T-helper 1 cell treated with Interleukin-12 subunit alpha and Interleukin-12 subunit beta and Interleukin-4 antibody, amounts not matched to agents 30 ng/mL and 1 ng/mL, for 36 hours (primary cell): ENCODE measurements around the gene ACVR2A. TPM values are rescaled to one million over a fixed set of nuclear protein-coding genes. Genes with fewer than 3 reads are reported as not detected.

ENCODE experiments used
- intact Hi-C: fragments of 100-400 bp; cut with micrococcal nuclease; formaldehyde crosslinking; loops from one replicate; pipeline ENCODE4 v1.15.1; 2024
- total RNA-seq: library from RNA; stranded (reverse); gene quantifications from 2 replicates; pipeline ENCODE4 v1.2.3, GENCODE V29; 2022

Gene ACVR2A
- total RNA-seq, 1 donor from 2014 or later, result 5.7 TPM

GRCh38 chr2:147854557-147855134, 9.8 kb downstream of the ACVR2A start:
- intact Hi-C loops, result no loop called here

- intact Hi-C loops, result no loop called here
Observed at GRCh38 chr2:147855316-147855715, 10.5 kb downstream of the ACVR2A start.

GRCh38 chr2:147855977-147856376, 11.1 kb downstream of the ACVR2A start:
- intact Hi-C loops, result no loop called here

GRCh38 chr2:147860009-147860408, 15.2 kb downstream of the ACVR2A start:
- intact Hi-C loops, result no loop called here

GRCh38 chr2:147862859-147863516, 18.2 kb downstream of the ACVR2A start:
- intact Hi-C loops, result no loop called here

- intact Hi-C loops, result no loop called here
Observed at GRCh38 chr2:147863835-147864234, 19.0 kb downstream of the ACVR2A start.

- intact Hi-C loops, result no loop called here
Observed at GRCh38 chr2:147865560-147865959, 20.7 kb downstream of the ACVR2A start.

GRCh38 chr2:147867050-147867449, 22.2 kb downstream of the ACVR2A start:
- intact Hi-C loops, result no loop called here

GRCh38 chr2:147869934-147870333, 25.1 kb downstream of the ACVR2A start:
- intact Hi-C loops, result no loop called here

GRCh38 chr2:147872967-147873366, 28.1 kb downstream of the ACVR2A start:
- intact Hi-C loops, result no loop called here

- intact Hi-C loops, result no loop called here
Observed at GRCh38 chr2:147873859-147874483, 29.1 kb downstream of the ACVR2A start.

GRCh38 chr2:147879846-147880245, 35.0 kb downstream of the ACVR2A start:
- intact Hi-C loops, result no loop called here

- intact Hi-C loops, result no loop called here
Observed at GRCh38 chr2:147882631-147883030, 37.8 kb downstream of the ACVR2A start.

- intact Hi-C loops, result no loop called here
Observed at GRCh38 chr2:147884830-147885229, 40.0 kb downstream of the ACVR2A start.

- intact Hi-C loops, result no loop called here
Observed at GRCh38 chr2:147886136-147886535, 41.3 kb downstream of the ACVR2A start.

GRCh38 chr2:147888680-147889079, 43.9 kb downstream of the ACVR2A start:
- intact Hi-C loops, result no loop called here

- intact Hi-C loops, result no loop called here
Observed at GRCh38 chr2:147904051-147904450, 59.2 kb downstream of the ACVR2A start.

GRCh38 chr2:147909178-147909577, 64.3 kb downstream of the ACVR2A start:
- intact Hi-C loops, result no loop called here

GRCh38 chr2:147910990-147911473, 66.2 kb downstream of the ACVR2A start:
- intact Hi-C loops, result loop anchor here (1.0 to 10.0 kb wide), 11 partner anchors 68 to 1176 kb away; no protein-coding TSS in a partner anchor

- intact Hi-C loops, result loop anchor here (5.0 to 10.0 kb wide), 2 partner anchors 412 to 499 kb away; no protein-coding TSS in a partner anchor
Observed at GRCh38 chr2:147913701-147914480, 69.1 kb downstream of the ACVR2A start.

GRCh38 chr2:147916067-147916466, 71.2 kb downstream of the ACVR2A start:
- intact Hi-C loops, result loop anchor here (10.0 kb wide), 1 partner anchor 501 kb away; no protein-coding TSS in a partner anchor
